H9 (cell line): ENCODE results near the gene TMEM135. TPM values are rescaled to one million over a fixed set of nuclear protein-coding genes. Genes with fewer than 3 reads are reported as not detected.

ENCODE experiments used
- DNase-seq: peaks from one replicate; pipeline ENCODE4 v3.0.0-alpha.2; 2017
- H2AFZ ChIP-seq: one replicate; pipeline ENCODE4 v1.6.1; 2013; ENCODE audit warnings: mild to moderate bottlenecking, low read length, control low read depth, moderate library complexity
- H2AK5ac ChIP-seq: 2 replicates; pipeline ENCODE4 v1.6.1; 2013; ENCODE audit warnings: low read length, control low read depth, mixed read lengths; ENCODE audit not compliant: insufficient read length
- H2BK120ac ChIP-seq: one replicate; pipeline ENCODE4 v1.6.1; 2013; ENCODE audit warnings: low read depth, mild to moderate bottlenecking, low read length, control low read depth, inconsistent platforms; ENCODE audit not compliant: poor library complexity, severe bottlenecking
- H2BK12ac ChIP-seq: 2 replicates; pipeline ENCODE4 v1.6.1; 2013; ENCODE audit warnings: low read length, control low read depth, mixed read lengths, low read depth; ENCODE audit not compliant: insufficient read length
- H2BK15ac ChIP-seq: 2 replicates; pipeline ENCODE4 v1.6.1; 2013; ENCODE audit warnings: low read depth, low read length, control low read depth
- H2BK20ac ChIP-seq: one replicate; pipeline ENCODE4 v1.6.1; 2013; ENCODE audit warnings: low read depth, mild to moderate bottlenecking, low read length, control low read depth, inconsistent platforms; ENCODE audit not compliant: poor library complexity, severe bottlenecking
- H2BK5ac ChIP-seq: 2 replicates; pipeline ENCODE4 v1.6.1; 2013; ENCODE audit warnings: low read length, control low read depth, mixed read lengths; ENCODE audit not compliant: insufficient read length
- H3K14ac ChIP-seq: 2 replicates; pipeline ENCODE4 v1.6.1; 2013; ENCODE audit warnings: low read length, control low read depth; ENCODE audit not compliant: insufficient read depth
- H3K18ac ChIP-seq: 2 replicates; pipeline ENCODE4 v1.6.1; 2013; ENCODE audit warnings: low read depth, mild to moderate bottlenecking, mixed read lengths, low read length, control low read depth; ENCODE audit not compliant: insufficient read length
- H3K23ac ChIP-seq: 2 replicates; pipeline ENCODE4 v1.6.1; 2013; ENCODE audit warnings: low read length, control low read depth, mixed read lengths, low read depth; ENCODE audit not compliant: insufficient read length
- H3K23me2 ChIP-seq: 2 replicates; pipeline ENCODE4 v1.6.1; 2013; ENCODE audit warnings: low read depth, mild to moderate bottlenecking, mixed read lengths, low read length, control low read depth; ENCODE audit not compliant: insufficient read length, poor library complexity, severe bottlenecking
- H3K27ac ChIP-seq: 2 replicates; pipeline ENCODE4 v1.5.1; 2013; ENCODE audit warnings: low read length, control low read depth, mixed read lengths, low read depth; ENCODE audit not compliant: insufficient read length
- H3K27me3 ChIP-seq: 2 replicates; pipeline ENCODE4 v1.6.1; 2013; ENCODE audit warnings: low read length, control low read depth, inconsistent platforms; ENCODE audit not compliant: insufficient read depth
- H3K4ac ChIP-seq: 2 replicates; pipeline ENCODE4 v1.6.1; 2013; ENCODE audit warnings: low read depth, mild to moderate bottlenecking, control low read depth, inconsistent platforms, low read length, moderate library complexity
- H3K4me1 ChIP-seq: 2 replicates; pipeline ENCODE4 v1.6.1; 2013; ENCODE audit warnings: low read length, control low read depth, inconsistent platforms; ENCODE audit not compliant: insufficient read depth
- H3K4me2 ChIP-seq: 2 replicates; pipeline ENCODE4 v1.6.1; 2013; ENCODE audit warnings: low read length, control low read depth, mixed read lengths; ENCODE audit not compliant: insufficient read length, insufficient read depth
- H3K56ac ChIP-seq: 2 replicates; pipeline ENCODE4 v1.6.1; 2013; ENCODE audit warnings: low read depth, mild to moderate bottlenecking, mixed read lengths, low read length, control low read depth; ENCODE audit not compliant: insufficient read length
- H3K79me1 ChIP-seq: 2 replicates; pipeline ENCODE4 v1.6.1; 2013; ENCODE audit warnings: low read depth, mild to moderate bottlenecking, moderate library complexity, low read length, control low read depth, inconsistent platforms; ENCODE audit not compliant: insufficient read depth, poor library complexity, severe bottlenecking
- H3K79me2 ChIP-seq: 2 replicates; pipeline ENCODE4 v1.6.1; 2013; ENCODE audit warnings: low read length, control low read depth, inconsistent platforms; ENCODE audit not compliant: insufficient read depth
- H3K9ac ChIP-seq: 2 replicates; pipeline ENCODE4 v1.6.1; 2013; ENCODE audit warnings: low read length, control low read depth, mixed read lengths; ENCODE audit not compliant: insufficient read length; ENCODE audit errors: extremely low read depth
- H3K9me3 ChIP-seq: one replicate; pipeline ENCODE4 v1.6.1; 2013; ENCODE audit warnings: low read depth, low read length, inconsistent platforms; ENCODE audit not compliant: control insufficient read depth
- H3T11ph ChIP-seq: one replicate; pipeline ENCODE4 v1.6.1; 2013; ENCODE audit warnings: mild to moderate bottlenecking, low read length, control low read depth, inconsistent platforms
- H4K20me1 ChIP-seq: one replicate; pipeline ENCODE4 v1.6.1; 2013; ENCODE audit not compliant: control insufficient read depth, insufficient read length, insufficient read depth
- H4K5ac ChIP-seq: 2 replicates; pipeline ENCODE4 v1.6.1; 2013; ENCODE audit warnings: low read depth, mild to moderate bottlenecking, mixed read lengths, low read length, control low read depth; ENCODE audit not compliant: insufficient read length
- H4K8ac ChIP-seq: replicated peaks from 2 replicates; pipeline ENCODE4 v1.6.1; 2013; ENCODE audit warnings: low read length, control low read depth, mixed read lengths, low read depth; ENCODE audit not compliant: insufficient read length
- H4K91ac ChIP-seq: 2 replicates; pipeline ENCODE4 v1.6.1; 2013; ENCODE audit warnings: low read depth, mild to moderate bottlenecking, moderate library complexity, mixed read lengths, low read length, control low read depth; ENCODE audit not compliant: insufficient read length
- H3K27ac Mint-ChIP-seq, 3 experiments: 2 replicates in 2 of 3; 3 replicates in 1 of 3; pipeline ENCODE4 v1.8.0; 2020 to 2021; ENCODE audit warnings: mixed read lengths in 3 of 3, mild to moderate bottlenecking in 1 of 3, moderate library complexity in 1 of 3
- H3K27me3 Mint-ChIP-seq: 2 replicates; pipeline ENCODE4 v1.8.0; 2021; ENCODE audit warnings: low read depth, mild to moderate bottlenecking, moderate library complexity, mixed read lengths
- H3K36me3 Mint-ChIP-seq, 3 experiments: 2 replicates in 2 of 3; 3 replicates in 1 of 3; pipeline ENCODE4 v1.8.0; 2020 to 2021; ENCODE audit warnings: low read depth in 3 of 3, mixed read lengths in 3 of 3; ENCODE audit not compliant: insufficient read depth in 1 of 3
- H3K4me1 Mint-ChIP-seq, 2 experiments: 2 replicates each; pipeline ENCODE4 v1.8.0; 2020; ENCODE audit warnings: mixed read lengths in 2 of 2
- H3K4me3 Mint-ChIP-seq, 2 experiments: 2 replicates in 1 of 2; 3 replicates in 1 of 2; pipeline ENCODE4 v1.8.0; 2020 to 2021; ENCODE audit warnings: mild to moderate bottlenecking in 2 of 2, mixed read lengths in 2 of 2, moderate library complexity in 1 of 2
- H3K9me3 Mint-ChIP-seq, 2 experiments: 2 replicates in 1 of 2; 3 replicates in 1 of 2; pipeline ENCODE4 v1.8.0; 2020; ENCODE audit warnings: mild to moderate bottlenecking in 2 of 2, mixed read lengths in 2 of 2, moderate library complexity in 1 of 2
- WGBS: extraction: QIAGEN DNeasy Blood & Tissue Kit; methylation state at CpG from one replicate; pipeline ENCODE4 v1.1.7; 2013; ENCODE audit warnings: missing lambda C conversion rate, low lambda C conversion rate, mixed read lengths; ENCODE audit not compliant: insufficient read length; ENCODE audit errors: extremely low coverage; 5-methylcytosine and 5-hydroxymethylcytosine counted together
- total RNA-seq: library from RNA; stranded (reverse); gene quantifications from 2 replicates; pipeline ENCODE4 v1.2.1, GENCODE V29; 2021
- TF ChIP-seq, protein P1 (sequence below): fragments of 200-600 bp; sonication (generic); conservative IDR thresholded peaks from 3 replicates; pipeline ENCODE4 v1.8.0; 2021; ENCODE audit warnings: antibody characterized with exemption, mild to moderate bottlenecking

Gene TMEM135
- total RNA-seq, 1 experiment from 2014 or later = 25.2 TPM

DNA sequence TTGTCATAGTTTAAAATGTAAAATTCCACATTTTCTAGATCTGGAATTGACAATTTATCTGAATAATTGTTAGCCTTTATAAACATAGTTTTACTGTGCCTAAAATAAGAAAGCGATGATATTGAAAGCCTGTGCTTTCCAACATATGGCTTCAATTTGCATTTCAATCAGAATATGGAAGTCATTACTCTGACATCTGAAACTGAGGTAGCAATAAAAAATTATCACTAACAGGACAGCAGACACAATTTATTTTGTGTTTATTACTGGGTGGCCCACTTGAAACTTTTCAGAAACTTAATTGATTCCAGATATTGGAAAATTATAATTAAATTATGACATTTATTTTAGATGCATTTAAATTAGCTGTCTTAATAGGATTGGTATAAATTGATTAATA is 78.5 kb downstream of the TMEM135 start:
- no CpG with 5 or more reads among the region's 1 CpG for WGBS
- H2BK5ac ChIP-seq = no peak overlapping the region
- H4K5ac ChIP-seq = no peak overlapping the region
- no peak overlapping the region for H2BK12ac ChIP-seq
- H2BK120ac ChIP-seq = no peak overlapping the region
- H2AK5ac ChIP-seq = no peak overlapping the region
- no peaks in the 10 kb centered on the region for H3K9me3 Mint-ChIP-seq
- H3K4me1 Mint-ChIP-seq = peaks cover 3% of the 10 kb centered on the region in 2 experiments; a peak in 2 of 4 replicates
- H3K27ac Mint-ChIP-seq = no peak overlapping the region
- H3K27me3 Mint-ChIP-seq = no peaks in the 10 kb centered on the region
- no peaks in the 10 kb centered on the region for H3K23me2 ChIP-seq
- no peak overlapping the region for H3K27ac ChIP-seq
- H4K91ac ChIP-seq = no peak overlapping the region
- no peak overlapping the region for H3K14ac ChIP-seq
- H2BK15ac ChIP-seq = no peak overlapping the region
- H3K4me3 Mint-ChIP-seq = no peak overlapping the region
- H4K20me1 ChIP-seq = no peaks in the 10 kb centered on the region
- peaks cover 0 to under 1% (median 0%) of the 10 kb centered on the region in 3 experiments; a peak in 1 of 7 replicates for H3K36me3 Mint-ChIP-seq
- no peak overlapping the region for H2BK20ac ChIP-seq
- H3K9ac ChIP-seq = no peak overlapping the region
- no peak overlapping the region for H2AFZ ChIP-seq
- H4K8ac ChIP-seq = no peak overlapping the region
- H3K23ac ChIP-seq = no peak overlapping the region
- no peaks in the 10 kb centered on the region for H3K27me3 ChIP-seq
- H3K4ac ChIP-seq = no peak overlapping the region
- H3K4me2 ChIP-seq = no peak overlapping the region
- H3K18ac ChIP-seq = no peak overlapping the region
- no peak for DNase-seq
- no peaks in the 10 kb centered on the region for H3K79me2 ChIP-seq
- H3K56ac ChIP-seq = no peak overlapping the region
- H3K79me1 ChIP-seq = no peaks in the 10 kb centered on the region
- H3T11ph ChIP-seq = no peak overlapping the region
- no peaks in the 10 kb centered on the region; the same call in 1 of the 2 replicates for H3K4me1 ChIP-seq
- H3K9me3 ChIP-seq = no peaks in the 10 kb centered on the region
- TF ChIP-seq, protein P1, sequence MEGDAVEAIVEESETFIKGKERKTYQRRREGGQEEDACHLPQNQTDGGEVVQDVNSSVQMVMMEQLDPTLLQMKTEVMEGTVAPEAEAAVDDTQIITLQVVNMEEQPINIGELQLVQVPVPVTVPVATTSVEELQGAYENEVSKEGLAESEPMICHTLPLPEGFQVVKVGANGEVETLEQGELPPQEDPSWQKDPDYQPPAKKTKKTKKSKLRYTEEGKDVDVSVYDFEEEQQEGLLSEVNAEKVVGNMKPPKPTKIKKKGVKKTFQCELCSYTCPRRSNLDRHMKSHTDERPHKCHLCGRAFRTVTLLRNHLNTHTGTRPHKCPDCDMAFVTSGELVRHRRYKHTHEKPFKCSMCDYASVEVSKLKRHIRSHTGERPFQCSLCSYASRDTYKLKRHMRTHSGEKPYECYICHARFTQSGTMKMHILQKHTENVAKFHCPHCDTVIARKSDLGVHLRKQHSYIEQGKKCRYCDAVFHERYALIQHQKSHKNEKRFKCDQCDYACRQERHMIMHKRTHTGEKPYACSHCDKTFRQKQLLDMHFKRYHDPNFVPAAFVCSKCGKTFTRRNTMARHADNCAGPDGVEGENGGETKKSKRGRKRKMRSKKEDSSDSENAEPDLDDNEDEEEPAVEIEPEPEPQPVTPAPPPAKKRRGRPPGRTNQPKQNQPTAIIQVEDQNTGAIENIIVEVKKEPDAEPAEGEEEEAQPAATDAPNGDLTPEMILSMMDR = no peak
